T-helper 22 cell (primary cell): Measurements from ENCODE around the gene PRDM7.
"Not testable (repeated sequence)": the region's sequence is repeated elsewhere in the genome, so short reads cannot be mapped to it uniquely, and the experiment has no call there.

Experiments
- DNase-seq: peaks from one replicate; pipeline ENCODE4 v3.0.0-alpha.2; 2020; ENCODE audit warnings: low read depth

Gene PRDM7

GRCh38 chr16:90072442-90073105 lies 4.6 kb downstream of the PRDM7 start:
- DNase-seq = no peak

GRCh38 chr16:90070440-90070839 lies 6.7 kb downstream of the PRDM7 start:
- no peak for DNase-seq

- no peak for DNase-seq
These were observed 15.7 kb downstream of the PRDM7 start for GRCh38 chr16:90061437-90061836.

GRCh38 chr16:90057738-90058173 lies 19.4 kb downstream of the PRDM7 start:
- no peak for DNase-seq

GRCh38 chr16:90056521-90056920 lies 20.6 kb downstream of the PRDM7 start:
- DNase-seq = not testable (repeated sequence)

GRCh38 chr16:90055371-90055770 lies 21.8 kb downstream of the PRDM7 start:
- DNase-seq = no peak

- no peak for DNase-seq
These were observed 22.6 kb downstream of the PRDM7 start for GRCh38 chr16:90054554-90054953.

GRCh38 chr16:90053902-90054500 lies 23.1 kb downstream of the PRDM7 start:
- DNase-seq = no peak

- DNase-seq = no peak
These were observed 26.2 kb downstream of the PRDM7 start for GRCh38 chr16:90050969-90051368.

- no peak for DNase-seq
These were observed 28.3 kb downstream of the PRDM7 start for GRCh38 chr16:90048737-90049330.

GRCh38 chr16:90048347-90048722 lies 28.8 kb downstream of the PRDM7 start:
- DNase-seq = no peak

- no peak for DNase-seq
These were observed 29.3 kb downstream of the PRDM7 start for GRCh38 chr16:90047714-90048346.

GRCh38 chr16:90046971-90047713 lies 30.0 kb downstream of the PRDM7 start:
- no peak for DNase-seq

- no peak for DNase-seq
These were observed 30.8 kb downstream of the PRDM7 start for GRCh38 chr16:90046122-90046970.

GRCh38 chr16:90044111-90044551 lies 33.0 kb downstream of the PRDM7 start:
- no peak for DNase-seq

GRCh38 chr16:90043526-90043925 lies 33.6 kb downstream of the PRDM7 start:
- DNase-seq = no peak

- no peak for DNase-seq
These were observed 34.1 kb downstream of the PRDM7 start for GRCh38 chr16:90042946-90043514.

- no peak for DNase-seq
These were observed 35.1 kb downstream of the PRDM7 start for GRCh38 chr16:90041896-90042473.

GRCh38 chr16:90040152-90041023 lies 36.7 kb downstream of the PRDM7 start:
- no peak for DNase-seq

GRCh38 chr16:90037276-90037675 lies 39.9 kb downstream of the PRDM7 start:
- no peak for DNase-seq
